Daoy (cell line): Measurements from ENCODE around the gene BPIFB1. TPM values are rescaled to one million over a fixed set of nuclear protein-coding genes. Genes with fewer than 3 reads are reported as not detected.

Experiments
- total RNA-seq: library from RNA; depleted of rRNA; stranded (reverse); fragments of >200 nt; shearing (Covaris generic); gene quantifications from 2 replicates; pipeline ENCODE4 v1.2.3, GENCODE V29; 2014; rRNA removed

The BPIFB1 gene
- total RNA-seq, 1 experiment from 2014 or later: not detected

Other genes with a start within 250 kb of the BPIFB1 start
- gene BPIFB3, start 229.3 kb upstream of the BPIFB1 start, total RNA-seq: not detected in 2 replicates
- gene BPIFB4, start 203.6 kb upstream of the BPIFB1 start, total RNA-seq: not detected in 2 replicates
- not detected in 2 replicates for gene BPIFA2, start 115.1 kb upstream of the BPIFB1 start, total RNA-seq
- gene BPIFA3, start 65.9 kb upstream of the BPIFB1 start, total RNA-seq: not detected in 2 replicates
- not detected in 2 replicates for gene BPIFA1, start 47.2 kb upstream of the BPIFB1 start, total RNA-seq
- gene CDK5RAP1, start 118.3 kb downstream of the BPIFB1 start, total RNA-seq: 31.9 and 50.5 TPM in 2 replicates
- 2.5 and 3.2 TPM in 2 replicates for gene SNTA1, start 160.5 kb downstream of the BPIFB1 start, total RNA-seq
- gene CBFA2T2, start 206.9 kb downstream of the BPIFB1 start, total RNA-seq: 3.6 and 5.1 TPM in 2 replicates